HG02588 (cell line): ENCODE data around the gene GNA15.

Experiments
- ATAC-seq: cut with Tn5 transposase; IDR thresholded peaks from one replicate; pipeline ENCODE4 v1.9.1; 2021; ENCODE audit warnings: mild to moderate bottlenecking, moderate library complexity; ENCODE audit not compliant: unreplicated experiment

The GNA15 gene

DNA sequence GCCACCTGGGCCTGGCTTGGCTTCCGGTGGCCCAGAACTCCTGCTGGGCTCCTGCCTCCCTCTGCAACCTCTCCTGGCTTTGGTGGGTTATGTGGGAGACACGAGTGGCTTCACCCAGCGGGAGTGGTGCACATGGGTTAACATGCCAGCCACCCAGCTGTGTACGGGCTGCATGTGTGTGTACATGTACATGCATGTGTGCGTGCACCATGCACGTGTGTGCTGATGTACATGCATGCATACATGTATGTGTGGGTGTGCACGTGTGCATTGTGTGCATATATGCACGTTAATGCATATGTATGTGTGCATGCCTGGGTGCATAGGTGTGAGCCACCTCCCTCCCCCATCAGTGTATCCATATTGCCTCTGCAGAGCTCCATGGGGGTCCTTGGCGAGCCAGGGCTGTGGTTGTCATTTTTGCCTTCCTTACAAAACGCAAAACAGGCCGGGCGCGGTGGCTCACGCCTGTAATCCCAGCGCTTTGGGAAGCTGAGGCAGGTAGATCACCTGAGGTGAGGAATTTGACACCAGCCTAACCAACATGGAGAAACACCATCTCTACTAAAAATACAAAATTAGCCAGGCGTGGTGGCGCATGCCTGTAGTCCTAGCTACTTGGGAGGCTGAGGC, 29.2 kb upstream of the GNA15 start:
- ATAC-seq: no peak

DNA sequence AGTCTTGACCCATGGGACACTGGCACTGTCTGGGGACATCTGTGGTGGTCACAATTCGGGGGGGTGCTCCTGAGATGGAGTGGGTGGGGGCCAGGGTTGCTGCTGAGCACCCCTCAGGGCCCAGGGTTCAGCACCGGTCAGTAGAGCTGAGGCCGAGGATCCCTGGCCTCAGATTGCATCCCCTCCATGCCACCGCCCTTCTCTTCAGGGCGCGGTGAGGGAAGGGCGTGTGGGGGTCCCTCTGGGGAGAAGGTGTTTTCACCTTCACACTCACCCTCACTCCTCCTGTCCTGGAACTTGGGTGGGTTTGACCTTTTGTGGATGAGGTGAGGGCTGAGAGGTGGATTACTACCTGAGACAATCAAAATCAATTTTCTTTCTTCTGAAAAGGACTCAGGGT, 28.2 kb upstream of the GNA15 start:
- no peak for ATAC-seq

DNA sequence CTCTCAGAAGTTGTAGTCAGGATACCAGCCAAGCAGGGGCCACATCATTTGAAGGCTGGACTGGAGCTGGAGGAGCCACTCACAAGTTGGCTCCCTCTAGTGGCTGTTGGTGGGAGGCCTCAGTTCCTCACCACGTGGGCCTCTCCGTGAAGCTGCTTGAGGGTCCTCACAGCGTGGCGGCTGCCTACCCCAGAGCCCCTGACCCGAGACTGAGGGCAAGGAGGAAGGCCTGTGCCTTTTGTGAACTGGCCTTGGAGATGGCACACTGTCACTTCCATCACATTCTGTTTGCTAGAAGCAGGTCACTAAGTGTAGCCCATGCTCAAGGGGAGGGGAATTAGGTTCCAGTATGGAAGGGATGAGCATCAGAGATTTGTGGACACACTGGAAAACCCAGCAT, 27.1 kb upstream of the GNA15 start:
- ATAC-seq: no peak

DNA sequence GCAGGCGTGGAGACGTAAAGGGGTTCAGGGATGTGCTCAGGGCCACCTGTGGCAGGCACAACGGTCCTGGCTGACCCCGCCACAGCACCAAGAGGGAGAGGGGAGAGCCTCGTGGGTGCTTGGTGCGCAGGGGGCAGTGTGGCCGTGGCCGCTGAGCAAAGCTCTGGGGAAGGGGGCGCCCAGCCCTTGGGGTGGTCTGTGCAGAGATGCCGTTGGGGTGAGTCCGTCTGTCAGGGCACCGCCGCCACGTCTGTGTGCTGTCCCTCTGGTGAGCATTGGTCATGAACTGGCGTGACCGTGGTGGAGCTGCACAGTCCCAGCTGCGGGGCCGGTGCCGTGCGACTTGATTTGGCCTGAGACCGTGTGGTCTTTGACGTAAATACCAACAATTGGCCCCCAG, 26.3 kb upstream of the GNA15 start:
- no peak for ATAC-seq

- ATAC-seq: no peak
Measured at GRCh38 chr19:3110126-3110825, 25.6 kb upstream of the GNA15 start.

DNA sequence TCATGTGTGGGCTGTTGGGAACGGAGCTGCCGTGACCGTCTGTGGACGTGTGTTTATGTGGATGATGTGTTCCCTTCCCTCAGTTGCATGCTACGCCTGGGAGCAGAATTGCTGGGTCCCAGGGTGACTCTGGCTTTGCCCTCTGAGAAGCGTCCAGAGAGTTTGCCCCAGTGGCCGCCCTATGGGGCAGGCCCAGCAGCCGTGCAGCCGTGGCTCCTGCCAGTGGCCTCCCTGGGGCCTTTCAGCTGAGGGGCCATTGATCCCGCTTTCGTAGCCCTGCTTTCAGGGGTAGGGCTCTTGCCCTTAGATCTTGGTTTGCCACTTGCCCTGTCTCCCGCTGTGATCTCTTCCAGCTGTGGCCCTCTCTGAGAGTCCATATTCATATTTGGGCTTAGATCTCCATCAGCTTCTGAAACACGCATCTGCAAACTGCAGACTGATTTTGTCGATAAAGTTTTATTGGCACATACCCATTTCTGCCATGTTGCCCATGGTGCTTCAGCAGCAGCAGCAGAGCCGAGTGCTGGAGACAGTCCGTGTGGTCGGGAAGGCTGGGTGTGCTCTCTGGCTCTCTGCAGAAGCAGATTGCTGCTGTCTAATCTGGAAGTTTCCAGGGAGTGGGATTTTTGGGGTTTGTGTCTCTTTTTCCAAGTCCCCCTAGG, 24.1 kb upstream of the GNA15 start:
- ATAC-seq: no peak

DNA sequence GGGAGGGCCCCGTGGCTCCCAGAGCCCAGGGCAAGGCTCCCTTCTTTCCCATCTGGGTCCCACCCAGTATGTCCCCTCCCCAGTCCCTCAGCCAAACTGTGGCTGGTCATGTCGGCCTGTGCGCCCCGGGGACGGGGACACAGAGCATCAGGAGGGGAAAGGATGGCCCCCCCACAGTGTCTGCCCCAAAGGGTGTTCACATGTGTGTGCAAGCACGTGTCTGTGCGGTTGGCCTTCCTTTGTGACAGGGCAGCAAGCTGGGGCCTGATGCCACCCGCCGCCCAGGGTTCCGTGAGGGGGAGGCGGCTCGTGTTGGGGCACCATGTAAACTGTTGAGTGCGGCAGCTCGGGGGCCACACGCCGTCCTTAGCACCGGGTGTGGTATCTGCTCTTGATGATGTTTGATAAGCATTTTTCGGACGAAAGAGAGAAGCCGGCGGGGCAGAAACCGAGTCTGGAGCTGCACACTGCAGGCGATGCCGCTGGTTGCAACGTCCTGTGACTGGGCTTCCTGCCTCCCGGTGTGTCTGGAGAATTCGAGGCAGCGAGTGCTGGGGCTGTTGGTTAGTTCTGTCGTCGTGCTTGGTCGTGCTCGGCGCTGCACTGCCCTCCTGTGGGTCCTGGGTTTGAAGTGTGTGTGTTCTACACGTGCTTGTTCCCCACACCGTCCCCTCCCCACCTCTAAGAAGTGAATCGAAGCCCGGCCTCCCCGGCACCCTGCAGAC, 23.3 kb upstream of the GNA15 start:
- no peak for ATAC-seq

GRCh38 chr19:3113100-3114017, 22.5 kb upstream of the GNA15 start:
- no peak for ATAC-seq

GRCh38 chr19:3114018-3114726, 21.7 kb upstream of the GNA15 start:
- no peak for ATAC-seq

GRCh38 chr19:3114811-3115210, 21.0 kb upstream of the GNA15 start:
- no peak for ATAC-seq

DNA sequence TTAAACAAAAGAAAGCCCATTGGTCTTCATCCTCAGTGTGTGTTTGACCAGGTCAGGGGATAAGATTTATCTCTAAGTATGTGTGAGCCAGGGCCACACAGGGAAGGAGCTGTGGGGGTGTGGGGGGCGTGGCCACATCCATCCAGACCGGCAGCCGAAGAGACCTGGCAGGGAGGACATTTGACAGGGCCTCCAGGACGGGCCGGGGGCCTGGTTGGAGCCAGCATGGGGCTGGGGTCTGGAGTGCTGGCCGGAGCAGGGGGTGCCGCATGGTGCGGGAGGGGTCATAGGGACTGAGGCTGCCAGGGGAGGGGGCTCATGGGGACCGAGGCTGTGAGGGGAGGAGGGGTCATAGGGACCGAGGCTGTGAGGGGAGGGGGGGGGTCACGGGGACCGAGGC, 20.4 kb upstream of the GNA15 start:
- ATAC-seq: no peak

- no peak for ATAC-seq
Measured at GRCh38 chr19:3115916-3116602, 19.8 kb upstream of the GNA15 start.

- no peak for ATAC-seq
Measured at GRCh38 chr19:3116621-3117020, 19.2 kb upstream of the GNA15 start.

DNA sequence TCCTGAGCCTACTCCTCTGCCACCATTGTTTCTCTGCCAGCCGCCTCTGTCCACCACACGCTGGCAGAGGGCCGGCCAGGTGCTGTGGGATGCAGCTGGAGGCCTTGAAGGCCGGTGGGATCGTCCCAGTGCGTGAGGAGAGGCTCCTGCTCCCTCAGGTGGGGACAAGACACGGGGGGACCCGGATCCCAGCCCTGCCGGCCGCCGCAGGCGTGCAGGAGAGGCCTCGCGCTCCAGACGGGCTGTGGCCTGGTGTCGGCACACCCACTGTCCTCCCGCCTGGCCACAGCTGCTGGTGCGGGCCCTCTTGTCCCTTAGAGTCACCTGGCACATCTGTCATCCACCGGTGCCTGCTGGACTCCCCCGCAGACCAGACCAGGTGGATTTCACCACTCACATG, 18.1 kb upstream of the GNA15 start:
- no peak for ATAC-seq

DNA sequence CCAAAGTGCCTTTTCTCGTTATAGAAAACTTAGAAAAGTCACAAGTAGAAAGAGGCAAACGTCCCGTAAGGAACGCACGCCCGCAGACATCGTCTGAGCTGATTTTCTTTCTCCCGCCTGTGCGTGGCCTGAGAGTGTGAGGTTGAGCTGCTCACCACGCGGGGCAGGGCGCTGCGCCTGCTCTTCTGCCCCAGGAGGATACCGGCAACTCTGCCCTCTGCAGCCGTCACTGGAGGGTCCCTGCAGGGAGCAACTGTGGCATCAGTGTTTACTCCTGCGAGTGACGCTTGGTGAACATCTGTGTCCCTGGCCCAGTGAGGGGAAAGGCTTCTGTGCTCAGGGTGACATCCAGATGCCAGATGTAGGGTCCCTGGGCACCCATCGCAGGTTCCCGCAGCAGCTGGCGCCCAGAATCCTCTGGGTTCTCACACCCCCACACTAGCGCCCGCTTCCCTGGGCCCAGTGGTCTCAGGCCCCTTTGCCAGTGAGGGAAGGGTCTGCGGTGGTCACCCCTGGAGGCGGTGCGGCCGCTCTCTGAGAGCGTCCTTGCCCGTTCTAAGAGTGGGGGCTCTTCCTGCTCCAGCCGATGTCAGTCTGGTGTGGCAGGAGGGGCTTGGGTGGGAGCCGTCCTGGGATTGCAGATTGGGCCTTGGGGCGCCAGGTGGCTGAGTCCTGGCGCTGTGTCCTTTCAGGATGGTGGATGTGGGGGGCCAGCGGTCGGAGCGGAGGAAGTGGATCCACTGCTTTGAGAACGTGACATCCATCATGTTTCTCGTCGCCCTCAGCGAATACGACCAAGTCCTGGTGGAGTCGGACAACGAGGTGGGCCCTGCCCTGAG, 17.4 kb upstream of the GNA15 start:
- no peak for ATAC-seq

DNA sequence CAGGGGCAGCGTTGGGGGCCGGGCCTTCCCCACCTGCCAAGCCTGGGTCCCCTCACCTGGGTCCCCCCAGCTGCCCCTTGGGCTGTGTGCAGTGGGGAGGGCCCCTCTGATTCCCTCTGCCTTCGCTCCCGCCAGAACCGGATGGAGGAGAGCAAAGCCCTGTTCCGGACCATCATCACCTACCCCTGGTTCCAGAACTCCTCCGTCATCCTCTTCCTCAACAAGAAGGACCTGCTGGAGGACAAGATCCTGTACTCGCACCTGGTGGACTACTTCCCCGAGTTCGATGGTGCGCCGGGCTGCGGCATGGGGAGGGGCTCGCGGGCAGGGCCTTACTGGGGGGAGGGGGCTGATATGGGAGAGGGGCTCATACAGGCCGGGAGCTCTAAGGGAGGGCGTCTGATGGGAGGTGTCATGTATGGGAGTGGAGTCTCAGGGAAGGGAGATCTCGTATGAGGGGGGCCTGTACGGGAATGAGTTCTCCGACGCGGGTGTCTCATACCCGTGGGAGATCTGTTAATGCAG, 16.7 kb upstream of the GNA15 start:
- no peak for ATAC-seq

DNA sequence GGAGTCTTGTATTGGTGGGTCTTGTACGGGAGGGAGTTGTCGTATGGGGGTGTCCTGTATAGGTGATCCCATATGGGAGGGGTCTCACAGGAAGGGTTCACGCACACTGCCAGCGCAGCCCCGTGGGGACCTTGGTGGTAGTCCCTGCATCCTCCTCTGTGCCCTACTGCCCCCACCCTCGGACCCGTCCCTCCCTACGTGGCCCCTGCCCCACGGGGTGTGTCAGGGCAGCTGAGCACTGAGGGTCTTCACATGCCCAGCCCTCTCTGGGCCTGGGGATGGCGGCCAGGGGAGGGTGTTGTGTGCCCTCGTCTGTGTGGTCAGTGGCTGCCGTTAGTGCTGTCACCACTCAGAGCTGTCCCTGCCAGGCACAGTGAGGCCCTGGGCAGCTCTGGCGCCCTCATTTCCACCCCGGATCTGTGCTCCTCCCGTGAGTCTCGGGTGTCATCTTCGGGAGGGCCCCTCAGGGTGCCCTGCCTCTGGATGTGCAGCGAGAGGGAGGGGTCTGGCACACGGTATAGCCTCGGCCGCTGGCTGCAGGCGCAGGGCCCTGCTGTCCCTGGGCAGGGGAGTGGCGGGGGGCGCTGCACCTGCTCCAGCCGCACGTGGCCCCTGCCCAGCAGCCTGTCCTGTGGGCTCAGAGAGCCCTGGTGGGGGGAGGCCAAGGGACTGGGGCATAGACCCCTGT, 16.0 kb upstream of the GNA15 start:
- no peak for ATAC-seq
